Globus pallidus (tissue), 1 donor: ENCODE data around the gene CNDP2.
A peak's percentile ranks its signal among the peaks of the same experiment; 100 is the strongest.

Source experiments
- DNase-seq: peaks from one replicate; pipeline ENCODE4 v3.0.0-alpha.2; 2015; ENCODE audit warnings: low spot score

The CNDP2 gene

DNA sequence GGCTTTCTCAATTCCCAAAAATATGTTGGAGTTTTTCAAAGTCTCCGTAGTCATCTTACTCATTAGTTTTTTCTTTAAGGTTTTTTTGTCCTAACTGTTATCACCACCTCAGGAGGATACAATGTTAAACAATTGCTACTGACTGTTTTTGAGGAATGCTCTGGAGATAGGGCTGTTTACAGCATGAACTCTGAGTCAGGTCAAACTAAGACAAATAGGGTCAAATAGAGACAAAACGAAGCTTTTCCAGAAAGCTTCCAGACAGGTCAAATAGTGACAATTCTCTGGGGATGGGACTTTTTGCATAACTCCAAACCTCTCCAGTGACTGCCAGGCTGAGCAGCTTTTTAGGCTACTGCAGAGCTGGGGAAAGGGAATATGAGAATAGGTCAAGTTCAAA is 23.9 kb upstream of the CNDP2 start:
- DNase-seq, result no peak

- no peak for DNase-seq
These were observed 22.1 kb upstream of the CNDP2 start for GRCh38 chr18:74473976-74474640.

GRCh38 chr18:74476140-74476539 is 20.0 kb upstream of the CNDP2 start:
- DNase-seq, result peak; percentile 71

DNA sequence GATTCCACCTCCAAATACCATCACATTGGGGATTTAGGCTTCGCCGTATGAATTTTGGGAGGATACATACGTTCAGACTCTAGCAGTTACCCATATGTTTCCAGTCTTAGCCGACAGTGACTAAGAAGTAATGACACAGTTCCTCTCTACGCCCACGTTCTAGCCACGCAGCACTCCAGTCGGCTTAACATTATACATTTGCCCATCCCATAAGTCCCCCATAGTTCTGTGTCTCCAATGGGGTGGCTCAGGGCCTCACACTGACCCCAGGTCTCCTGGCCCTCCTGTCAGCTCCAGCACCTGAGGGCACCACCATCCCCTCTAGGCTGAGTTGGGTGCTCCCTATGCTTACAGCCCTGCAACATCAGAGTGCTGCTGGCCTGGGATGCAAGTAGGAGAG is 18.4 kb upstream of the CNDP2 start:
- no peak for DNase-seq

DNA sequence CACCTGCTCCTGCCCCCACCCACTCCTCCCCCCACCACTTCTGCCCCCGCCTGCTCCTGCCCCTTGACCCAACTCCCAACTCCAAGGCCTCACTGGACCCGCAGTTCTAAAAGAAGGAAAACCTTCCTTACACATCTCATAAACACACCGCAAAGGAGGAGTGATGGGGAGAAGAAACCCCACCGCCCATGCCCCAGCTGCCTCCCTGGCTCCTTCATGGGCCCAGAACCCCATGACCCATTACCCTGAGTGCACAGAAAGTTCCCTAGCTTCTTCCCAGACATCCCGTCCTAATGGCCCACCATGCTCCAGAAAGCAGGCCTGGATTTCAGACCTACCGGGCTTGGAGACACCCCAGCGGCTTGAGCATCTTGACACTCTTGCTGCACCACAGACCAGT is 17.8 kb upstream of the CNDP2 start:
- no peak for DNase-seq

GRCh38 chr18:74478880-74479279 is 17.3 kb upstream of the CNDP2 start:
- no peak for DNase-seq

DNA sequence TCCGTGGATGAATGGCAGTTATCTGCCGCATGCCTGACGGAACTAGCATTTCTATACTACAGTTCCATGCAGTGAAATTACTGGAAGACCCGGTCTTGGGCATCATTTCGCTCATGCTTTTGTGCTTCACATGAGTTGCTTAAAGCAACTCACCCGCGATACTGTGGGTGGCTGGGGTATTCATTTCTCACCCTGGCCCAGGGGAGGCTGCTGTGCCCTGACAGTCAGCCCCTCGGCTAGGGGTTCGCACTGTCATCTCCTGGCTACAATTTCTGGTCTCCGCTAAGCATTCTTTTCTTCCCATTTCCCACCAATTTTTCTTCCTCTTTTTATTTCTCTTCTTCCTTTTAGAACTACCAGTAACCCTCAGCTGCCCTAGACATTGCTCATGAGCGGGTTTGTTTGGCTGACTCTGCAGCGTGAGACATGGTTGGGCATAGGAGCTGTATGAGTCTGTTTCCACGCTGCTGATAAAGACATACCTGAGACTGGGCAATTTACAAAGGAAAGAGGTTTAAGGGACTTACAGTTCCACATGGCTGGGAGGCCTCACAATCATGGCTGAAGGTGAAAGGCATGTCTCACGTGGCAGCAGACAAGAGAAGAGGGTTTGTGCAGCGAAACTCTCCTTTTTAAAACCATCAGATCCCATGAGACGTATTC is 16.5 kb upstream of the CNDP2 start:
- no peak for DNase-seq

- DNase-seq, result no peak
These were observed 16.0 kb upstream of the CNDP2 start for GRCh38 chr18:74480149-74480651.

DNA sequence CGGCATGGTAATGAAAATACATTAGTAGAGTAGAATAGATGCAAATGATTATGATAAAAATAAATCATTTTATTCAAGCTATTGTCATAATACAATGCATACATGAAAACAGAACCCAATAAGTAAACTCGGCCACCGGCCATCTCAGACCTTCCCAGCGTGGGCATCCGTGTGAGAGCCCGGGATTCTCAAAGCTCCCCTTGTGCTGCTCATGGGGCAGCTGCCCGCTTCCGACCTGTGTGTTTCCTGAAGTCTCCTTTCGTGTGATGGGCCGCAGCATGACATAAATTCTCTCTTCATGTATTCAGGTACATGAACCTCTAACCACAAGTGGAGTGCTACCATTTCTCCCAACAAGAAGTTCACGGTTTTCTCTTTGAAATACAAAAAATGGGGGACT is 13.5 kb upstream of the CNDP2 start:
- no peak for DNase-seq

GRCh38 chr18:74486119-74486849 is 9.9 kb upstream of the CNDP2 start:
- no peak for DNase-seq

GRCh38 chr18:74488354-74488753 is 7.8 kb upstream of the CNDP2 start:
- no peak for DNase-seq

GRCh38 chr18:74488864-74489263 is 7.3 kb upstream of the CNDP2 start:
- DNase-seq, result no peak

DNA sequence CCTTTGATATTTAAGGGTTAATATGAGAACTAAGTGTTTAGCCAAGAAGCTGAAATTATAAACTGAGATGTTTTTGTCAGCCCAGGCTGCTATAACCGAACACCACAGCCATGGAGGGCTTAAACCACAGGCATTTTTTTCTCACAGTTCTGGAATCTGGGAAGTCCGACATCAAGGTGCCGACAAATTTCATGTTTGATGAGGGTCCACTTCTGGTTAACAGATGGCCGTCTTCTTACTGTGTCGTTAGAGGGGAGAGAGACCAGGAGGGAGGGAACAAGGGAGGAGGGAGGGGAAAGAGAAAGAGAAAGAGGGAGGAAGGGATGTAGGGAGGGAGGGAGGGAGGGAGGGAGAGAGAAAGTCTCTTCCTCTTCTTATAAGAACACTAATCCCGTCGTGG is 6.5 kb upstream of the CNDP2 start:
- no peak for DNase-seq

DNA sequence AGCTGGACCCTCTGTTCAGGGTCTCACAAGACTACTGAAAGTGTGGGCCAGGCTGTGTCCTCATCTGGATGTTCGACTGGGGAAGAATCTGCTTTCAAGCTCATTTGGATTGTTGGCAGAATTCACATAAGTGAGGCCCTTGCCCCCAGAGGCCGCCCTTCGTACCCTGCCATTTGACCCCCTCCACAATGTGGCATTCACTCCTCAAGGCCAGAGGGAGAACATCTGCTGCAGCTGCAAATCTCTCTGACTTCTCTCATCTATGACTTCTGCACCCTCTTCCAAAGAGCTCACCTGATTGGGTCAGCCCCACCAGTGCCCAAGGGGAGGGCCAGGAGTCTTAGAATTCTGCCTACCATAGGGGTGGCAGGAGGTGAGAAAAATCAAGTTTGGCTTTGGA is 3.9 kb upstream of the CNDP2 start:
- DNase-seq, result no peak

DNA sequence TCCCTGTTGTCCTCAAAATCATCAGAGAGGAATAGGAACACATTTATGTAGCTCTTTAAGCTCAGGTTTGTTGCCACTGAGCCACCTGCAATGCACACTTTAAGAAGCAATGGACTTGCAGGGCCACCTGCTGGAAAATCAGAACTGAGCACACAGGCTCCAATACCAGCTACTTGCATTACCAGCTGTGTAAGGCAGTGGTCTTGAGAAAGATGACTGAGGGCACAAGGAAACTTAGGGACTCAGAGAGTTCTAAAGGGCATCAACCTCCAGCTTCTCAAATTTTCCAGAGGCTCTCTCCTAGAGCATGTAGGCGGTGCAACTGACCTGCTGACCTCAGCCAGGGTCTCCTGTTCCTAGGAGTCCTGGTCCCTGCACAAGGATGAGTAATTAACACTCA is 2.5 kb upstream of the CNDP2 start:
- DNase-seq, result no peak

- DNase-seq, result no peak
These were observed 1.6 kb upstream of the CNDP2 start for GRCh38 chr18:74494514-74494913.

GRCh38 chr18:74496508-74497323 is 553 bp downstream of the CNDP2 start:
- peak; percentile 64 for DNase-seq

GRCh38 chr18:74497324-74497676 is 1.1 kb downstream of the CNDP2 start:
- no peak for DNase-seq

DNA sequence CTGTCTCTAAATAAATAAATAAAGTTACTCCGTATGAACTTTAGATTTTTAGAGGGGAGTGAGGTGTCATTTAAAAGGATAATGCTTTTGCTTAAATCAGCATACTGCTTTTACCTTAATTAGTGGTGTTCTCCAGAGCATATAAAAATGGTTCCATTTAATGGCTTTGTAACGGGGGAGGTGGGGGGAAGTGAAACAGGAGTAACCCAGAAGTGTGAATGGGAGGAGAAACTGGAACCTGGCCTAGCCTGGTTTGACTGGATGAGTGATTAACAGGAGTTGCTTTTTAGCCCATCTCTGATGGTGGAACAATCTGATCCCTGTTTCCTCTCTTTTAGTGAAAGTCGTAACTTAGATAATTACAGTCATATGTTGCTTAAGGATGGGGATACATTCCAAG is 1.6 kb downstream of the CNDP2 start:
- no peak for DNase-seq

GRCh38 chr18:74498712-74499627 is 2.8 kb downstream of the CNDP2 start:
- peak; percentile 73 for DNase-seq

GRCh38 chr18:74499633-74500032 is 3.5 kb downstream of the CNDP2 start:
- peak; percentile 70 for DNase-seq
